GM12874 (cell line): ENCODE results near the gene GCG.

Experiments used
- CTCF ChIP-seq: IDR thresholded peaks from 2 replicates; pipeline ENCODE4 v1.5.1; 2011; ENCODE audit warnings: low read depth, mild to moderate bottlenecking, control low read depth, low read length, moderate library complexity; ENCODE audit not compliant: insufficient read depth

The GCG gene

GRCh38 chr2:162152147-162152546 lies at the start of gene GCG:
TSS of gene GCG (minus strand) at chr2:162152247. CDS start at chr2:162149178, 3,069 bp downstream.
- no peak for TF ChIP-seq CTCF

GRCh38 chr2:162200636-162201035 lies 48.6 kb upstream of the GCG start:
- TF ChIP-seq CTCF = no peak

- no peak for TF ChIP-seq CTCF
Measured at GRCh38 chr2:162199913-162200312, 47.9 kb upstream of the GCG start.

GRCh38 chr2:162198239-162198638 lies 46.2 kb upstream of the GCG start:
- no peak for TF ChIP-seq CTCF

GRCh38 chr2:162197069-162197825 lies 45.2 kb upstream of the GCG start:
- TF ChIP-seq CTCF = no peak

GRCh38 chr2:162196638-162197037 lies 44.6 kb upstream of the GCG start:
- no peak for TF ChIP-seq CTCF

- TF ChIP-seq CTCF = no peak
Measured at GRCh38 chr2:162188451-162188850, 36.4 kb upstream of the GCG start.
